ENCODE measurements around the gene GALK2. TPM values are rescaled to one million over a fixed set of nuclear protein-coding genes. Genes with fewer than 3 reads are reported as not detected.
"Not testable (repeated sequence)": the region's sequence is repeated elsewhere in the genome, so short reads cannot be mapped to it uniquely, and the experiment has no call there.

The GALK2 gene
- total RNA-seq, 2 experiments from 2014 or later: 27.9 to 31.5 TPM

GRCh38 chr15:49343546-49343945 lies 173.5 kb downstream of the GALK2 start:
- no peak for DNase-seq (ENCODE audit: low spot score)
- H3K36me3 ChIP-seq (ENCODE audit: insufficient read depth, low read length): no peaks in the 10 kb centered on the region
- intact Hi-C loops (cut with micrococcal nuclease; ENCODE audit: unreplicated experiment): no loop called here
- POLR2A ChIA-PET: no interaction called here
- H4K20me1 ChIP-seq (ENCODE audit: insufficient read depth, low read length): no peaks in the 10 kb centered on the region
- BruUV-seq (replicated peaks): no TSS peak
- no peak overlapping the region for H3K4me2 ChIP-seq (ENCODE audit: low read length)
- CTCF ChIA-PET (ENCODE audit: unreplicated experiment): no interaction called here
- H3K4me1 ChIP-seq (ENCODE audit: insufficient read depth, low read length, poor library complexity, severe bottlenecking): no peaks in the 10 kb centered on the region
- H3K79me2 ChIP-seq (ENCODE audit: insufficient read depth, low read depth, low read length): no peaks in the 10 kb centered on the region
- H3K9me2 ChIP-seq (ENCODE audit: insufficient read depth, low read length): no peaks in the 10 kb centered on the region
- H3K4me3 ChIP-seq (ENCODE audit: low read depth, low read length, poor library complexity, severe bottlenecking): no peak overlapping the region
- no peak overlapping the region for H3K27ac ChIP-seq (ENCODE audit: low read depth, low read length, poor library complexity, severe bottlenecking)
- H3K9me3 ChIP-seq (ENCODE audit: low read length): peaks cover 4% of the 10 kb centered on the region; the same call in 1 of the 2 replicates
- H2AFZ ChIP-seq (ENCODE audit: low read length): no peak overlapping the region
- TF ChIP-seq EZH2phosphoT487 (IDR thresholded peaks at IDR 0.05; ENCODE audit: borderline replicate concordance, low read depth, low read length): no peak
- TF ChIP-seq CTCF (conservative IDR thresholded peaks at IDR 0.05; ENCODE audit: low read length): no peak

GRCh38 chr15:49354439-49354838 lies 184.4 kb downstream of the GALK2 start:
- POLR2A ChIA-PET: interaction anchor here (1.4 kb wide), 1 partner anchor 246 kb away, joined by 3 read pairs; no protein-coding TSS in a partner anchor
- CTCF ChIA-PET (ENCODE audit: unreplicated experiment); BruUV-seq (replicated peaks); H3K4me3 ChIP-seq (ENCODE audit: low read depth, low read length, poor library complexity, severe bottlenecking); H3K9me2 ChIP-seq (ENCODE audit: insufficient read depth, low read length); H3K4me1 ChIP-seq (ENCODE audit: insufficient read depth, low read length, poor library complexity, severe bottlenecking); DNase-seq (ENCODE audit: low spot score); H3K4me2 ChIP-seq (ENCODE audit: low read length); H3K27ac ChIP-seq (ENCODE audit: low read depth, low read length, poor library complexity, severe bottlenecking); H3K9me3 ChIP-seq (ENCODE audit: low read length); H2AFZ ChIP-seq (ENCODE audit: low read length); H3K36me3 ChIP-seq (ENCODE audit: insufficient read depth, low read length); H3K79me2 ChIP-seq (ENCODE audit: insufficient read depth, low read depth, low read length); intact Hi-C loops (cut with micrococcal nuclease; ENCODE audit: unreplicated experiment); H4K20me1 ChIP-seq (ENCODE audit: insufficient read depth, low read length): not testable (repeated sequence)

GRCh38 chr15:49361370-49361769 lies 191.3 kb downstream of the GALK2 start:
- BruUV-seq (replicated peaks): no TSS peak
- Histone ChIP-seq H4K20me1 (ENCODE audit: insufficient read depth, low read length) (no peaks in the 10 kb centered on the region), H3K4me2 (ENCODE audit: low read length) (no peak overlapping the region), H3K4me1 (ENCODE audit: insufficient read depth, low read length, poor library complexity, severe bottlenecking) (no peaks in the 10 kb centered on the region), H3K4me3 (ENCODE audit: low read depth, low read length, poor library complexity, severe bottlenecking) (no peak overlapping the region), H3K79me2 (ENCODE audit: insufficient read depth, low read depth, low read length) (no peaks in the 10 kb centered on the region), H3K9me3 (ENCODE audit: low read length) (no peaks in the 10 kb centered on the region), H2AFZ (ENCODE audit: low read length) (no peak overlapping the region), H3K27ac (ENCODE audit: low read depth, low read length, poor library complexity, severe bottlenecking) (no peak overlapping the region), H3K36me3 (ENCODE audit: insufficient read depth, low read length) (no peaks in the 10 kb centered on the region), H3K9me2 (ENCODE audit: insufficient read depth, low read length) (no peaks in the 10 kb centered on the region)
- POLR2A ChIA-PET: no interaction called here
- TF ChIP-seq CTCF (conservative IDR thresholded peaks at IDR 0.05; ENCODE audit: low read length) (no peak), EZH2phosphoT487 (IDR thresholded peaks at IDR 0.05; ENCODE audit: borderline replicate concordance, low read depth, low read length) (no peak)
- intact Hi-C loops (cut with micrococcal nuclease; ENCODE audit: unreplicated experiment): no loop called here
- CTCF ChIA-PET (ENCODE audit: unreplicated experiment): no interaction called here
- no peak for DNase-seq (ENCODE audit: low spot score)

Measured in OCI-LY7 (cell line).